Iris pigment epithelial cell (primary cell): ENCODE data around the gene DLL1.
"Not testable (repeated sequence)": the region's sequence is repeated elsewhere in the genome, so short reads cannot be mapped to it uniquely, and the experiment has no call there.

ENCODE experiments used
- DNase-seq: peaks from one replicate; pipeline ENCODE4 v3.0.0-alpha.2; 2011; ENCODE audit warnings: low read depth

Gene DLL1

GRCh38 chr6:170266061-170266825 is 24.6 kb downstream of the DLL1 start:
- no peak for DNase-seq

- DNase-seq, result no peak
Measured at GRCh38 chr6:170265655-170266054, 25.2 kb downstream of the DLL1 start.

GRCh38 chr6:170264644-170265043 is 26.2 kb downstream of the DLL1 start:
- DNase-seq, result not testable (repeated sequence)

DNA sequence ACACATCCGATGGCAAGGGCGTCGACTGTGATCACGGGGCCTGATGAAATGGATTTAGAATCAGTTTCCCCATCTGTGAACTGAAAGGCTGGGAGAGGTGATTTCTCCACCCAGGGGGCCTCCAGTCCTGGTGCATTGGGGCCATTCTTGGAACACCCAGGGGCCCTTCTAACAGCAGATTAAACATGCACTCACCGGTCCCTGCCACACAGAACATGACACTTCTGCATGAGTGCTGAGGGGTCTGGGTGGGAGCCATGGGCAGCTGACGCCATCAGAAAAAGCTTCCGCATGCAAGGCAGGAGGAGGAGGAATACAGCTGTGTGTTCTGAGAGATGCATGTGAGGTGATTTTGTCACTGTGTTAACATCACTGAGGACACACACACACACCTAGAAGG is 26.8 kb downstream of the DLL1 start:
- DNase-seq, result no peak

GRCh38 chr6:170263410-170263809 is 27.5 kb downstream of the DLL1 start:
- no peak for DNase-seq

DNA sequence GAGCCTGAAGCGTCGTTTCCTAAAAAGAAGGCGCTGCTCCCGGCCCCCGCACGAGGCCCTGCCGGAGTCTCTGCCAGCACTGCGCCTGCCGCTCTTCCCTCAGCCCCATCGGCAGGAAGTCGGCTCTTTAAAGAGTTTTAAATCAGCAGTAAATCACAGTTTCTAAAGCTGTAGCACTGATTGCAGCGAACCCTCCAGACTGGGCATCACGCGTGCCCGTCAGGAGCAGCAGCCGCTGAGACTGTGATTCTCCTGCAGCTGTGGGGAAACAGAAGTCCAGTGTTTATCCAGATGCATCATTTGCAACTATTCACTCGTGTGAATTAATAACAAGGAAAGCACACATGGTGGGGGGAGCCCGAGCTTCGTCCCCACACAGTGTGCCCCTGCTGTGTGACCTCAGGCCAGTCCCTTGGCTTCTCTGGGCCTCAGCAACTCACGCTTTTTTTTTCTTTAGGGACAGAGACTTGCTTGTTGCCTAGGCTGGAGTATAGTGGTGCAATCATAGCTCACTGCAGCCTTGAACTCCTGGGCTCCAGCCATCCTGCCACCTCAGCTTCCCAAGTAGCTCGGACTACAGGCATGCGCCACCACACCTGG is 28.3 kb downstream of the DLL1 start:
- DNase-seq, result no peak

DNA sequence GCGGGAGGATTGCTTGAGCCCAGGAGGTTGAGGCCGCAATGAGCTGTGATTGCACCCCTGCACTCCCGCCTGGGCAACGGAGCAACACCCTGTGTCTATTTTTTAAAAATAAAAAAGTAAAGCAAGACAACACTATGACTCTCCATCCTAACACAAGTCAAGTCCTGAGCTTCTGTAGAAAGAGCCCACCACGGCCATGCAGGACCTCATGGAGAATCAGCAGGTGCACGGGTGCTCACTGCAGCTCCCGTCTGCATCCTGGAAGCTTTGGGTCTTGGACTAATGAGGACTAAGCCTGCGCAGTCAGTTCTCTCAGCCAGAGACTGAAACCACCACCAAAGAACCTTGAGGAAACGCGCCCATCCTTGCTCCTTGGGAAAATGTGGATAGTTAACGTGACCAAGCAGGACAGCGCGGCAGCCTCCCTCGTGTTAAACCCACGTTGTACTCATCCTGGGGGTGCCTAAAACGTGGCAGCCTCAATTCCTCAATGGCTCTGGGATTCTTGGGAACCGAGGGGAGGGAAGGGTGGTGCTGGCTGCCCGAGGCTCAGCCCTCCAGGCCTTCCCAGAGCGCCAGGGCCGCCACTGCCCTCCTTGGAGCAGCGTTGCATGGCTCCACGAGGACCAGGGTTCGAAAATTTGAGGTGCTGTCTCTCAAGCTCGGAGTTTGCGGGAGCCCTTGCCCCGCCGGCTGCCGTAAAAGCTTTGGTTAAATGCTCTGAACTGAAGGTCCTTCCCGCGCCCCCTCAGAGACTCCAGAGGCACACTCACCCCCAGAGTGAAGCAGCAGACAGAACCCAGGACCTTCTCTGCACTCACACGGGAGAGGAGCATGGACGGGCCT is 29.0 kb downstream of the DLL1 start:
- DNase-seq, result no peak

GRCh38 chr6:170260686-170261085 is 30.2 kb downstream of the DLL1 start:
- no peak for DNase-seq

GRCh38 chr6:170259278-170259677 is 31.6 kb downstream of the DLL1 start:
- no peak for DNase-seq

DNA sequence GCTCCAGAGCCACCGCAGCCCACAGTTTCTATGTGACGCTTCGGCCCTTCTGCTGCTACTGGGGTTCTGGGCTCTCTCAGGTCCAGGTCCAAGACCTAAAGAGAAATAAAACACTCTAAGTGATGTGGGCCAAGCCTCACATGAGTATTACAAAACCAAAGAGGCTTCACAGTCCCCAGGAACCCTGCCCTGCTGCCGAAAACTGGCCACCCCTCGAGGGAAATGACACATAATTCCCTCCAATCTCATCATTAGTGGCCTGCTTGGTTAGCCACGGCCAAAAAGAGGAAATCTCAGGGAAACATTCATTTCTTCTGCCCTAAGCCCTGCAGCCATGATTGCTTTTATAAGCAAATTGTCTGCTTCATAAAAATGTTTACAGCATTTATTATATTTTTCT is 32.5 kb downstream of the DLL1 start:
- no peak for DNase-seq

DNA sequence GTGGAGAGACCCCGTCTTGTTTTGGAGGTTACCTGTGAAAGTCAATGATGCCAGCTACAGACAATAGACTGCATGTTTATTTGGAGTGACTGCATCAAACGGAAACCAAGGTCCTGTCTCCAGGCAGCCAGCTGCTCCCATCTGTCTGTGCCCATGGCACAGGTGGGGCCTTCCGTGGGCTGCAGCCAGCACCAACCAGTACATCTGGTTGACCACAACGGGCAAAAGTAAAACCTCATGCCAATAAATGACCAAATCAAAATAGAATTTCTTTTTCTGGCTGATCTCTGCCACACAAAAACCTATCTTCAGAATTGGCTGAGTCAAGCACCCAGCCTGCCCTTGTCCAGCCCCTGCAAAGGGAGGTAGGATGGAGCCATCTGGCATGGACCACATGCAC is 33.5 kb downstream of the DLL1 start:
- no peak for DNase-seq

- DNase-seq, result no peak
Measured at GRCh38 chr6:170256641-170257040, 34.2 kb downstream of the DLL1 start.

GRCh38 chr6:170255426-170256125 is 35.3 kb downstream of the DLL1 start:
- no peak for DNase-seq

GRCh38 chr6:170254315-170255213 is 36.3 kb downstream of the DLL1 start:
- no peak for DNase-seq

- DNase-seq, result no peak
Measured at GRCh38 chr6:170253910-170254269, 37.0 kb downstream of the DLL1 start.

GRCh38 chr6:170253226-170253909 is 37.5 kb downstream of the DLL1 start:
- no peak for DNase-seq

DNA sequence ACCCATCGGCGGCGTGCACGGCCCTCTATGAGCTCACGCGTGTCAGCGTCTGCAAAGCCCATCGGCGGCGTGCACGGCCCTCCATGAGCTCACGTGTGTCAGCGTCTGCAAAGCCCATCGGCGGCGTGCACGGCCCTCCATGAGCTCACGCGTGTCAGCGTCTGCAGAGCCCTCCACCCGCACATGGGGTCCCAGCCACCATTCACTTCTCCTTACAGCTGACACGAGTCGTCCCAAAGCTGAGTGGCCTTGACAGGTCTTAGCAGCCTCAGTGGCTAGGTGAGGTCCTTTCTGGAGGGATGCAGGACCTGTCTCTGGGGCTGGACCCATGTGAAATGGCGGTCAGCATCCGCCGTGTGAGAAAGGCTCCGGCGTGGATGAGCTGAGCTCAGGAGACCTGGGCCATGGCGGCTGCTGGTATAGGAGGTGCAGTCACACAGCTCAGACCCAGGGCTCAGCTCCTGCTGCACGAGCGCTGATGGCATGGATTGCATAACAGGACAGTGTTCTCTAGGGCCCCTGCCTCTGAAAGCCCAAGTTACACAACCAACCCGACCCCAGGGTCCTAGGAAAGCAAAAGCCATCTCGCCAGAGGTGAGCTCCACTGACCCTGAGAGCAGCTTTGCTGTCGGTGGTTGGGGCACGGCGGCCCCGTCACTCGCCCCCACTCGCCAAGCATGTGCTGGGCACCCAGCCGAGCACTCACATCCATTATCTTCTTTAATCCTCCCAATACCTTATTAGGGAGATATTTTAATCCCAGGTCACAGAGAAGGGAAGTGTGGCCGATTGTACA is 38.9 kb downstream of the DLL1 start:
- no peak for DNase-seq

DNA sequence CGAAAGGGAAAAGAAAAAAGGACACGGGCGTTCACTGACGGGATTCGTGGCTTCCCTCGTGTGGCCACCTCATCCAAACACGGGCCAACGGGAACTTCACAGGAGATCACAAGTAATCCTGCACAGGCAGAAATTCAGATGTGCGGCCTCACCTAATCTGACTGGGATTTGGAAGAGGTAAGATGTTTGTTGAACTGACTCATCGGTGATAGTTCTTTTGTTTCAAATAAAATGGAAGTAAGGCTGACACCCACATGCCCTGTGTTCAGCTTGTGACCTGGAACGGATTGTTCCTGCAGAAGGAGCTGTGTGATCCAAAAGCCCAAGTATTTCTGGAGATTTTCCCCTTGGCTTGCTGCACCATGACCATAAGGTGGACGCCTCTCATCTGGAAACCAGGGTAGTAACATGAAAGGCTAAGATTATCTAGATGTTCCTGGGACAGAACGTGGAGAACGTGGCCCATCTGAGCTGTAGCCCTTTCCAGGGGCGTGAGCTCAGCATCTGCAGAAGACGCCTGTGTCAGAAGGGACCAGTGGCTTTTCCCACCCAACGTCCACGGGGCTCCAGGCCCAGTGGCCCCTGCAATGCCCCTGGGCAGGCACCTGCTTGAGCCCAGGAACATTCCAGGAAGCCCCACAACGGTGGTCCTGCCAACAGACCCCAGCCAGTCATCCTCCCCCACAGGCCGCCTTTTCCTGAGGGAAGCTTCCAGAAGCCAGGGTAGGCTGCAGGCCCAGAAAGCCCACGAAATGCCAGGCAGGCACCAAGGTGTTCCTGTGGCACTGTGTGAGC is 39.7 kb downstream of the DLL1 start:
- no peak for DNase-seq

- no peak for DNase-seq
Measured at GRCh38 chr6:170250455-170250854, 40.4 kb downstream of the DLL1 start.
